ENCODE measurements around the gene ABHD2.

The ABHD2 gene

DNA sequence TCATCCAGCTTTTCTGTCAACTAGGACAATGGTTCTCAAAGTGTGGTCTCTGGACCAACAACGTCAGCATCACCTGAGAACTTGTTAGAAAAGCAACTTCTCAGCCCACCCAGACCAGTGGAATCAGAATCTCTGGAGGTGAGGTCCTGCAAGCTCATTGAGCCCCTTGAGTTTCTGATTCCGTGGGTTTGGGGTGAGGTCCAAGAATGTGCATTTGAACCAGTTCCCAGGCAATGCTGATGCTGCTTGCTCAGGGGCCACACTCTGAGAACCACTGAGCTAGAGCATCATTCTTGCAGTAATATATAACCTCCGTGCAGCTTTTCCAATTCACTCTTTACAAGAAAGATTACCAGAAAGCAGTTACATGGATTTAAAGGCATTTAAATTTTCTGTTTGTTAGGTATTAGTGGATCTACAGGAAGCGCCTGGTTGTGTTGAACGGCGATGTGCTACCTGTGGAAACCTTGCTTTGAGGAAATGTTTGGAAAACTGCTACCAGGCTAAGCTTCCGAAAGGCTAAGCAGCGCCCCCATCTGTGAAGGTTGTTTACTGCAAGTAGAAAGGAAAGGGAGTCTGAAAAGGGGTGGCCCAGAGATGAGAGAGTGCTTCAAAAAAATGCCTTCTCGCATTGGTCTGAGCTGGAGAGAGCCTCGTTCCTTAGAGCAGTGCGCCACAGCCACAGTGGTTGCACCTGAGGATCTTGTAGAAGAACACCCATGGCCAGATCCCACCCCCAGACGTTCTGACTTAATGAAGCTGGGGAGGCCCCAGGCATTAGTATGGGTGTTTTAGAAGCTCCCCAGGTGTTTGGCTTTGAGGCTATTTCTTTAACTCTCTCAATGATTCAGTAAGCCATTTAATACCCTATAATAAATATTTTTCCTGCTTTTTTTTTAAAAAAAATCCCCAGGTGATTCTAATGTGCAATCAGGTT lies 83.1 kb downstream of the ABHD2 start:
- DNase-seq: peak; percentile 83

DNA sequence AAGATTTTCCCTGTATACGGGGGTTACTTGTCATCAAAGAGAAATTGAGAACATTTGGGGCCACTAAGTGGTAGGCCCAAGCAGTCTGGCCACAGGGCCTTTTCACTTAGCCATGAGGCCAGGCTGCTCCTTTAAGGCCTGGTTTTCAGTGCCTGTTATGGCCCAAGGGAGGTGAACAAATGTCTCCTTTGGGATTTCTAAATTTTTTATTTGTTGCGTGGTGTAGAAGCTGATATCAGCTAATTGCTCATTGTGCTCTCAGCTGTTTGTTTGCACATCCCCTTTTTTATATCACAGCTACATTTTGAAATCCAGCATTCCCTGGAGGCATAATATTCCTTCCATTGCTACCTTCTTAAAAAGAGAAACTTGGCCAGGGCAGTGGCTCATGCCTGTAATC lies 84.7 kb downstream of the ABHD2 start:
- no peak for DNase-seq

DNA sequence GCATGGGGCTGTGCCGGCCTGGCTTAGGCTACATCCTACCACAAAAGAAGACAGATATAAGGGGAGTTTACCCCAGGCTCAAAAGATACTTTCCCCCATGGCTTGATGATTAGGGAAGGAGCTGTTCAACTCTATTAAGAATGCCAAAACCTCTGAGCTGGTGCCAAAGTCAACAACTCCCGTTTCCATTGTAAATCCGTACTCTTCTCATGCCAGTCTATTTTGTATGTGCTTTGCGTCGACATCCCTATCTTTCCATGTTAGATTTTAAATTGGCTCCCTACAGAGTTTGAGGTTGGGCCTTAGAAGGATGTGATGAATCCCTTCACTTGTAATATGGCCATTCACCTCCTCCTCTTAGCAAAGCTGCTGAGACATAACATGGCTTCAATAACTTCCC lies 86.2 kb downstream of the ABHD2 start:
- DNase-seq: no peak

DNA sequence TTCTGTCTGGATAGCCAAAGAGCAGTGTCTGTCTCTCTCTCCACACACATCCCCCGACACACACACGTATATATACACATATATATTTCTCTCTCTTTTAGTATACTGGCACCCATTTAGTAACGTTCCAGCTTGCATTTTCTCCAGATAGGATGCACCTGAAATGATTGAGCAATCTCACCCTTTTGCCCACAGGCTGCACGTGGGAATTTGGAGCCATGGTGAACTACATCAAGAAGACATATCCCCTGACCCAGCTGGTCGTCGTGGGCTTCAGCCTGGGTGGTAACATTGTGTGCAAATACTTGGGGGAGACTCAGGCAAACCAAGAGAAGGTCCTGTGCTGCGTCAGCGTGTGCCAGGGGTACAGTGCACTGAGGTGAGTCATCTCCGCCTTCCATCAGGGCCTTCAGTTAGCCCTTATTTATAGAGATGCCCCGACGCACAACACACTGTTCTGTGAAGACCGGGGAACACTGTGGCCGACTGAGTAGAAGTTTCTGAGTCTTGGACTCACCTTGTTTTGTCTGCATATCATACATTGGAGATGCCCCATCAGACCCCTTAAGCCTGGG lies 87.4 kb downstream of the ABHD2 start:
- DNase-seq: no peak

DNA sequence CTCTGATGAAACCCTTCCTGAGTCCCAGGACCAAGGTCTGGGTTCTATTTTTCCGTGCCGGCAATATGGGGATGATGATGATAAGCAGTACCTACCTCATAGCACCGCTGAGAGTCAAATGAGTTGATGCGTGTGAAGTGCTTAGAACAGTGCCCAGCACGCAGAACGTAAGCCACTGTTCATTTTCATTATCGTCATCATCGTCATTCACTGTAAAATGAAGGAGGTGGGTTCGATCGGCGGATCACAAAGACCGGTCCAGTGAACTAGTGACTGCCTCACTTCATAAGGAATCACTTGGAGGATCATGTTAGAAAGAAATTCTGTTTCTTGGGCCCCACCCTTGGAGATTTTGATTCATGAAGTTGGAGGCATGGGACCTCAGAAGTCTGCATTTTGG lies 88.9 kb downstream of the ABHD2 start:
- no peak for DNase-seq

DNA sequence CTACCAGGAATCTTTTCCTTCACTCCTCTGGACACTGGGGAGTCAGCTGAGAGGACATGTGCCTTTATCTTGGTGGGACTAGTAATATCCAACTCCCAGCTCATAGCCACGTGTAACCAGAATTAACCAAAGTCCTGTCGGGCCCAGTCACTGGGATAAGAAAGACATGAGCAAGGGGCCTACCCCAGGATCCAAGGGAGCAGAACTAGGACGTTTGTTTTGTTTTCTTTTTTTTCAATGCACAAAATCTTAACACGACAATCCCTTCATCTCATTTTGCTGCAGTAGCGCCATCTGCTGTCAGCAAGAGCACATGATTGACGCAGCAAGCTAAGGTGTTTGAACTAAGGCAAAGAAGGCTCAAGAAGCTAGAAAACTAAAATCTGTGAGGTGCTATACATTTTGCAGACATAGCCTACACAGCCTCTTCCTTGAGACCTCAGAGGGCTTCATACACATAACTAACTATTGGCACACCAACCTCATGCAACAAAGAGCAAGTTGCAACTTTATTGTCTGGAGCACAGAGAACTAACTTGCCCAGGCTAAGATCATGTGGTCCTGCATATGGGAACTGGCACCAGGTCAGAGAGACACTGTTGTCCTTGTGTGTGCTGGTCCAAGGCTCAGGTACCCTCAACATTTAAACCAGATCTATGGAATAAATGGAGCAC lies 89.5 kb downstream of the ABHD2 start:
- DNase-seq: peak; percentile 66

DNA sequence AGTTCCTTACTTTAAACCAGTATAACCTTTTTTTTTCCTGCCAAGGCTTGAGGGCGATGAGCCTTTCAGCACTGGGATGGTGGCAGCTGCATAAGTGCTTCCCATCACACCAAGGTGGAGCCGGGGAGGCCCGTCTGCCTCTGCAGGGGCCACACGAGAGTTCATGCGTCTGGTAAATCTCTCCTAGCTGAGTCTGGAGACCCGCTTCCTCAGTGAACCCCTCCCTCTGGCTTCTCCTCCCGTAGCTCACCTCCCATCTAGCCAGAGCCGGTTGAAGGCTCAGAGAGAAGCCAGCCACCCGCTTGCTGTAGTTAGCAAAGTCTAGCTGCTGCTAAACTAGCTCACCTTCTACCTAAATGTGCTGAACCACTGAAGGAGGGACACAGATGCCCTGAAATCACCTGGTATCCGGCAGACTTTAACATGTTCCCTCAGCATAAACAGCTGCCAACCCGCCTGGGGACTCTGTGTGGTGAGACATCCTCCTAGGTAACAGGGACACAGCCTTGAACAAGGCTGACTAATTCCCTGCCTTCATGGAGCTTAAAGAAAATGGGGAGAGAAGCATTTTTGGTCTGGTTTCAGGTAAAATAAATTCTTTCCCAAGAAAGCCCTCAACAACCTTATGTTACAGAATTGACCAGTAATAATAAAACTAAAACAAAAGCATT lies 90.2 kb downstream of the ABHD2 start:
- DNase-seq: no peak

DNA sequence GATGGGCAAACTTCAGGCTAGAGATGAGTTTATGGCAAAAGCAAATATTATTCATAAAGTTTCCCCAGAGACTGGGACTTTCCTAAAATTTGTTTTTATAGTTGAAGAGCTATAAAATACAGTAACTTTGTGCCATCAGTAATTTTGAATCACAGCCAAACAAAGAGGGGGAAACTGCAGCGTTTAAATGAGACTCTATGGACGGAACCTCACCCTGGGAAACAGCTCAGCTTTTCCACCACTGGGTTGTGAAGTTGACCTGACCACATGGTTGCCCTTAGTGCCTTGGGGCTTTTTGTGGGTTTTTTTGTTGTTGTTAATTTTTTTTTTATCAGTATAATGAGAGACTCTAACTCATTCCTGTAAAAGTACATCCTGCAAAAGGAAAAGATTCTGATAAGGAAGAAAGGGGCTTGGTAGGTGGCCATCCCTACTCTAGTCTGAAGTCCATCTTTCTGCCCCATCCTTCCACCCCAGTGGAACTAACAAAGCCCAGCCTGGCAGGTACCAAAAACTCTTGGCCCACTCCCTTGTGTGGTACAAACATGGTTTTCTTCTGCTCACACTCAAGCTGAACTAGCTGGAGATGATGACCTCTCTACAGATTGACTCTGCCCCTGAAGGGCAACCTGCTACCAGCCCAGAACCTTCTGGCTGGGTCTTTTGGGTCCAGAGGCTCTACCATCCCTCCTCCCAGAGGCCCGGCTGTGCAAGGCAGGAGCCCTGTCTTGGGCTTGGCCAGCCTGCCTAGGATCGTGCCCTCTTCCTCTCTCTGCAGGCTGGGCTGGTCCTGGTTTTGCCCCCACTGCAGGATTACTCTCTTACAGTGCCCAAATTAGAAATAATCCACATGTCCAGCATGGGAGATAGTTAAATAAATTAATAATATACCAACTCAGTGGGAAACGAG lies 92.0 kb downstream of the ABHD2 start:
- DNase-seq: no peak

DNA sequence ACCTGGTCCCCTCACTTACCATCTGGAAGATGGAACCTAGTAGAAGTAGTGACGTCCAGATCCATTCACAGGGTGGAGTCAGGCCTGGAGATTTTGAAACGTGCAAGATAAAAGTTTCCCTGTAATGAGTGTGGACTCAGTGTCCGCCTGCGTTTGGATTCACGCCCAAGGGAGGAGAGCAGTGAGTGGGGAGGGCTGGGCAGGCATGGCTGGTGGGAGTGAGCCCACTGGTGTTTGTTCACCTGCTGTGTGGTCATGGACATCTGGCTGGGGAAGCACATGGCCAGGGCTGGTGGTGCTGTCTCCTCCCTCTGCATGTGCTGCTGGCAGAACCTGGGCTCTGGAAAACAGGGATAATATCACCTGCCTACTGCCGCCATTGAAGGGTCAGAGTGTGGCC lies 96.1 kb downstream of the ABHD2 start:
- DNase-seq: no peak

DNA sequence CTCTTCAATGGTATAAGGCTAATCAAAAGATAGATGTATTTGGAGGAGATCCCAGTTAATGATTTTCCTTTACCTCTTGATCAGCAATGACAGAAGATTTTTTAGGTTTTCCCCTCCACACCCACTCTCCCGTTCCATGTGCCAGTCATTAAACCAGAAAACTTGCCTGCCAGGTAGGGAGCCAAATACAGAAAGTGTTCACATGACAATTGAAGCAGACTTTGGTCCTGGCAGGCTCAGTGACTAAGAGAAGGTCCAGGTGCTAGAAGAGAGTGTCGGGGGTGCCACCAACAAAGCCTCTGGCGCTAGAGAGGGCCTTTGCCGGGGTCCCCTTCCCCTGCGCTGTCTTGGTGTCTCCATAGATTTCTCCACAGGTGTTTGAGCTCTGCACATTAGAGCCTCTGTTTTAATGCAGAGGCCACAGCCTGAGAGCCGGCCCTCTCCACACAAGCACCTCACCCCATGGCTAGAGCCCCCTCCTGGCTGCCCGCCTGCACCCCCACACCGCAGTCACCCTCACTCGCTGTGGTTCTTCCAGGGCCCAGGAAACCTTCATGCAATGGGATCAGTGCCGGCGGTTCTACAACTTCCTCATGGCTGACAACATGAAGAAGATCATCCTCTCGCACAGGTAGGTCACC lies 96.8 kb downstream of the ABHD2 start:
- no peak for DNase-seq

DNA sequence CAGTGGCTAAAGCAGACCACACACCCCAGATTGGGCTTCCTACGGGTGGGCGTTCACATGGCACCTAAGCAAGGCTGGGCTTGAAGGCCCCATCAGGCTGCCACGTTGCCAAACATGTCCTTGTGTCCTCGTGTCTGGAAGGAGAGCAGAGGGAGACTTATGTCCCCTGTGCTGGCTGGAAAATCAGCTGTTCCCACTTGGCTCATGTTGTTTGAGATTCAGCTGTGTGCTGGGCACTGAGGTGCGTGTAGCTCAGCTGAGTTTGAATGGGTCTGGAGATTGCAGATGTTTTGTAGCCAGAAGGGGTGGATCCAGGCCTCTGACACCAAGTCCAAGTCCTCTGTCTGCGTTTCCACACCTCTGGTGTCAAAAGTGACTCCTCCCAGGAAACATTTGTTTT lies 98.5 kb downstream of the ABHD2 start:
- no peak for DNase-seq

DNA sequence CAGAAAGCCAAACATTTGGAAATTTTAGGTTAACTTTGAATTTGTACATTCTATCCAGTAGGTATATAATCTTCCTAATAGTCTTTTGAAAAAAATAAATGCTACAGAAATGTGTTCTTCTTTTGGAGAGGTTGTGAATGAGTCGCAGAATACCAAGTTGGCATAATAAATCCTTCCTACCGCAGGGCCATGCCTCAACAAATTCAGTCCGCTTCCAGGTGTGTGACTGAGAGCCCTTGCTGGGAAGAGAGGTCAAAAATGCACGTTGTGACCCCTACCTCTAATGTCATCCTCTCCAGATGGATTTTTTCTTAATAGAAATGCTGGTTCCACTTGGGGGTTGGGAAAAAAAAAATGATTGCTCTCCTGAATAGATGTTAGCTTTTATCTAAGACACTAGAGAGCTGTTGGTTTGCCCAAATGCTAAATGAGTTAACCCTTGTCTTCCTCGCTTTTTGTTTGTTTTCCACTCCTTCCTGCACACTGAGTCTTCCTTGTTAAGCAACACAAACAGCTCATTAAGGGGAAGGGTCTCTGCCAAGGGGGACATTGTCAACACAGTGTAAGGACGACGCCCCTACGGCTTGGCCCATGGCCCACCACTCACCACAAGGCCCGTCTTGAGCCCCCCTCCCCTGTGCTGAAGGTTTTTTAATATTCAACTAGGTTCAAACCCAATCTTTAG lies 99.2 kb downstream of the ABHD2 start:
- no peak for DNase-seq

DNA sequence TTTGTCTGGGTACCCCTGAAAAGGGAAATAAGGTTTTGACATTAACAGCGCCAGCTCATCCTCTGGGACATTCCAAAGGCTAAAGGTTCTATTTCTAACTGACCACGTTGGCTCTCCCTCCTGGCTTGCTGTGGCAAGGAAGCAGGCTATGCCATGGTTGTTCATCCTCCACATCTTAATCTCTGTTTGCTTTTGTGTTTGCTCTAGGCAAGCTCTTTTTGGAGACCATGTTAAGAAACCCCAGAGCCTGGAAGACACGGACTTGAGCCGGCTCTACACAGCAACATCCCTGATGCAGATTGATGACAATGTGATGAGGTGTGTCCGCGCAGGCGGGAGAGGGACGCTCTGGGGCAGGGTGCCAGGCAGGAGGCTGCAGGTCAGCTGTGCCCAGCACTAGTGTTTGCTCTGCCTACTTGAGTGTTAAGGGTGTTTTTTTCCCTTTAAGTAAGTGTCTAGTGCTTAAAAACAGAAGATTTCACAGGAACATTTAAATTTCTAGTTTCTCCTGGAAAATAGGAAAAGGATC lies 99.8 kb downstream of the ABHD2 start:
- no peak for DNase-seq

DNA sequence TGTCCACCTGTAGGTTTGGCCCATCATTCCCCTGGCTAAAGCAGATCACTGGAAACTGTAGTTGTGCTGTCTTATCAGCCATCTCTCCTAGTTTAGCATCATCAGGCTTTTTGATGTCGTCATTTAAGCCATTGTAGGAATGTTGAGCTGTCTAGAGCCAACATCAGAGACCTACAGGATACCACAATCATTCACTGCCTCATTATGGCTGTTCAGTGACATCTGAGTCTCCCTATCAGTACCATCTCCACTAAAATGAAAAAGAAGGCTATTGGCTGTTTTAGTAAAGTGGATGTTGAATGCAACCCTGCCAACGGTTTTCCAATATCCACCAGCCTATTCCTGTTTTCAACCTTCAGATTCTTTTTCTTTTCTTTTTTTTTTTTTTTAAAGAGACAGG lies 103.9 kb downstream of the ABHD2 start:
- DNase-seq: no peak

DNA sequence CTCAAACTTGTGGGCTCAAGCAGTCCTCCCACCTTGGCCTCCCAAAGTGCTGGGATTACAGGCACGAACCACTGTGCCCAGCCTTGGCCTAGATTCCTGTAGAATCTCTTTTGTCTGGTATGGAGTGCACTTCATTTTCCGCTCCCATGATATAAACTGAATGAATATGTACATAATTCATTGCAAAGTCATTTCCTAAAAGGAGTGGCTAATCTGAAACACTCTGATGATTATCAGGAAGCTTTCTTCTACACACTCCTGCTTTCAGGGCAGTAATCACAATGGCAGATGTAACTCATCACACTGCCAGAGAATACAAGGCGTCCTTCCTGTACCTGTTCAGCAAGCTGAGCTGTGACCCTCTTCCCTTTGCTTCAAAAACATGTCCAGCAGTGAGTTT lies 104.5 kb downstream of the ABHD2 start:
- no peak for DNase-seq

DNA sequence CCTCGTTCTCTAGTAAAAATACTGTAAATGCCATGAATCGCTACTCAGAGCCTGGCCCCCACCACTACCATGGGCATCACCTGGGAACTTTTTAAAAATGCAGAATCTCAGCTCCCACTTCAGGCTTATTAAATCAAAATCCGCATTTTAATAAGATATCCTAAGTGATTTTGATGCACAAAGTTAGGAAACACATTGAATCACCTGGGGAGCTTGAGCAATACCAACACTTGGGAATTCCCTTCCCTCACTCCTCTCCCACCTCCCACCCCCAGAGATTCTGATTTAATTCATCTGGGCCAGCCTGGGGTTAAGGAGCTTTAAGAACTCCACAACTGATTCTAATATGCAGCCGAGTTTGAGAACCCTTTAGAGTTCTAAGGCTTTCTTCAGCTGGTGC lies 106.4 kb downstream of the ABHD2 start:
- no peak for DNase-seq

DNA sequence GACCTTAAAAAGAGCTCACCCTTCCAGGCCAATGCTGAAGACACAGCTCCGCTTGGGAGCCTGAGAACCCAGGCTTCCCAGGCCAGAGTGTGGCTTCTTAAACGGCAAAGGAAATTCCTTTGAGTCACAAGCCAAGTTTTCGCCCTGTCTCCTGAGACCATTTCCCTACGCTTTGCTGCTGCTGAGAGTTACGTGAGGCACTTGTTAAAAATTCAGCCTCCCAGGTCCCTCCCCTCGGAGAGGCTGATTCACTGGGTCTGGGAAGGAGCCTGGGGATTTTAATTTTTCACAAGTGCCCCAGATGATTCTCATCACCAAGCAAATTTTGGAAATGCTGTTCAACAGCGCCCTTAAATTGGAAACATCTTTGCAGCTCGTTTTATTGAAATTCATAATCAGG lies 107.6 kb downstream of the ABHD2 start:
- DNase-seq: no peak

DNA sequence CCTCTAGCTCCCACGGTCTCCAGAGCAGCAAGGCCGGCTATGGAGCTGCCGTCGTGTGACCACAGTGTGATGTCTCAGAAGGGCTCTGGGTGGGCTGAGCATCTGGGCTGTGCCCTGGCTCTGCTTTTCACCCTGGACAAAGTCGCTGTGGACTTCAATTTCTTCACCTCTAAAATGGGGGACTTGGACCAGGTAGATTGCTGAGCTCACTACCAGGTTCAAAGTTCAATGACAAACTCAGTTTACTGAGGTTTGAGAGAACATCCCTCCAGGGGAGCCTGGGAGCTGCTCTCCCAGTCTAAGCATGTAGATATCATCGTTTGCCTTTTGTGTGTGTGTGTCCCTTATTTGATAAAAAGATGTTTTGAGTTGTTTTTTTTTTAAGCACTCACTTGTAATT lies 108.0 kb downstream of the ABHD2 start:
- no peak for DNase-seq

DNA sequence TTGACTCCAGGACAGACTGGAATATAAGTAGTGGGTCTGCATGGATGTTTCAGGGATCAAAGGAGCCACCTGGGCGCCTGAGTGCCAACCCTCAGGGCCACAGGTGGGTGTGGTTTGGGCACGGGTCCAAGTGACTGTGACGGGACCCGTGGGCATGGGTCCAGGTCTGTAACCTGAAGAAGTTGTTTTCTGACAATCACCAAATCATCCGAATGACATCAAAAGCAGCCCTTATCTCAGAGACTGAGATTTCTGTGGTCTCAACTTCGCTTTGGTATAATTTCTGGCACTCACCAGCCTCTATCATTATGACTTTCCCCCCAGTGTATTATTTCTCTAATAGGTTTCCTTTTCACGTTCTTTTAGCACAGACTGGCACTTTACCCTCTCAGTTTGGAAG lies 108.7 kb downstream of the ABHD2 start:
- DNase-seq: no peak

DNA sequence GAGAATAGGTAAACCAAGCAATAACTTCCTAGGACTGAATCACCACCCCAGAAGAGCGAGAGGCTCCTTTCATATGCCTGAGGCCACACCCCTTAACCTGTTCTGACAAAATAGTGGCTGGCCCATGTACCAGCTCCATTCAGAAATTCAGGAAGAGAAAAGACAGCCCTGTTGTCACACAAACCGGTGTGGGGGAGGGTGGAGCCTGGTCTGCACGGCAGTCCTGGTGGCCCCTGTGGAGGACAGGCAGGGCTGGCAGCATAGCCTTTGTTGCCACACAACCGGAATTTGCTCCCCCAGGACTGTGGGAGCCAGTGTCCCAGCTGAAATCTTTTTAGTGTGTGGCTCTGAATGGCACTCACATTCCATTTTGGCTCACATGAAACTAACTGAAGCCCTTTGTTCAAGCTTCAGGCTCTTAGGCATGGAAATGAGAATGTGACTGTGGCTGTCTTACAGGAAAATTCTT lies 109.3 kb downstream of the ABHD2 start:
- peak; percentile 93 for DNase-seq

DNA sequence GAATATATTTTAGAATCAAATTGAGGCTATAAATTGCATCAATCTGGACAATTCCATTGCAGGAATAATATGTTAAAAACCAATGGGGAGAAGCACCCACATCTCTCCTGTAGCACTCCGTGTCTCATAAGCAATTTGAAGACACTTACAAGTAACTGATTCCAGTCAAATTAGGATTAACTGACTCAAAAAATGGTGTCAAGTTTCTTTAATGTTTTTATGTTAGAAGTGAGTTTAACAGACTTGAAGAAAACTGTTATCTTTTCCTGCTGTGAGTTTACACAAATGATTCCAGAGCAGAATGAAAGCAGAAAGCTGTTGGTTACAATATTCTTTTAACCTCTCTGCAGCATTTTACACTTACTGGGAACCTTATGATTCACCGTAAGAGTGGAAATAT lies 109.9 kb downstream of the ABHD2 start:
- DNase-seq: no peak
